Tibial nerve (tissue), 3 donors: ENCODE data around the gene MAP2K6.

Experiments
- POLR2A ChIP-seq, 2 donors: fragments of 450-650 bp; IDR thresholded peaks; one replicate each; pipeline ENCODE4 v1.6.1; 2017; ENCODE audit warnings: antibody characterized with exemption in 2 of 2, mild to moderate bottlenecking in 2 of 2, moderate library complexity in 2 of 2
- TF ChIP-seq, protein P1 (sequence below), 5 experiments: fragments of 200-600 bp in 3 of 5; fragments of 450-650 bp in 2 of 5; sonication (generic) in 3 of 5; IDR thresholded peaks; one replicate each; pipeline ENCODE4 v1.5.1; 2016 to 2019; ENCODE audit warnings: antibody characterized with exemption in 5 of 5, mild to moderate bottlenecking in 3 of 5, moderate library complexity in 2 of 5

DNA sequence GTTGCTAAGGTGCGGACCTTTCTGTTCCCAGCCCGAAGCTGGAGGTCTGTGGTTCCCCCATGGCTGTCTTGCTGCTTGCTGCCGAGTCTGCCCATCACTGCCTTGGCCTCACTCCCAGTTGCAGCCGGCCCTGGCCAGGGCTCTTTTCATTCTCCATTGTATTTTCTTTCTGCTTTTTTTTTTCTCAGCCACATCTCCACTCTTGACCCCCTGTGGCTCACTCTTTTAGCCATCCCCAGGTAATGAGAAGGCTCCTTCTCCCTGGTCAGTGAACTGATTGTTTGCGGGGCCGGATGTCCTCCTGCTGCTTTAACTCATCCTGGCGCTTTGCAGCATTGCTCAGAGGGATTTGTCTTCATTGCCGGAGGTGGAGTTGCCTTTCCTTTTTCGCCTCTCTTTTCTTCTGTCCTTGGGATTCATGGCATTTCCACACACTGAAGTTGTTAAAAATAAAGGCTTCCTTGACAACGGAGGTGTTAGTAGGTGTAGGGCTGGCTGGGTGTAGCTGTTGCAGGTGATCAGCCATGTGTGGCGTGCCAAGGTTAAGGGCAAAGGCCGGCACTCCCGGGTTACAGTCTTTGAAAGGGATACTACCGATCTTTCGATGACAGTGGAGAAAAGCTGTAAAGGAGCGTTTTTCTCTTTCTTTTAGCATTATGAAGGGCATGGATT is 34.1 kb downstream of the MAP2K6 start:
- TF ChIP-seq, protein P1, sequence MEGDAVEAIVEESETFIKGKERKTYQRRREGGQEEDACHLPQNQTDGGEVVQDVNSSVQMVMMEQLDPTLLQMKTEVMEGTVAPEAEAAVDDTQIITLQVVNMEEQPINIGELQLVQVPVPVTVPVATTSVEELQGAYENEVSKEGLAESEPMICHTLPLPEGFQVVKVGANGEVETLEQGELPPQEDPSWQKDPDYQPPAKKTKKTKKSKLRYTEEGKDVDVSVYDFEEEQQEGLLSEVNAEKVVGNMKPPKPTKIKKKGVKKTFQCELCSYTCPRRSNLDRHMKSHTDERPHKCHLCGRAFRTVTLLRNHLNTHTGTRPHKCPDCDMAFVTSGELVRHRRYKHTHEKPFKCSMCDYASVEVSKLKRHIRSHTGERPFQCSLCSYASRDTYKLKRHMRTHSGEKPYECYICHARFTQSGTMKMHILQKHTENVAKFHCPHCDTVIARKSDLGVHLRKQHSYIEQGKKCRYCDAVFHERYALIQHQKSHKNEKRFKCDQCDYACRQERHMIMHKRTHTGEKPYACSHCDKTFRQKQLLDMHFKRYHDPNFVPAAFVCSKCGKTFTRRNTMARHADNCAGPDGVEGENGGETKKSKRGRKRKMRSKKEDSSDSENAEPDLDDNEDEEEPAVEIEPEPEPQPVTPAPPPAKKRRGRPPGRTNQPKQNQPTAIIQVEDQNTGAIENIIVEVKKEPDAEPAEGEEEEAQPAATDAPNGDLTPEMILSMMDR (IDR thresholded peaks at IDR 0.05), result no peak
- TF ChIP-seq POLR2A (IDR thresholded peaks at IDR 0.05), result no peak
